NCI-H774 (cell line): Measurements from ENCODE around the gene ABLIM1.
"Not testable (repeated sequence)": the region's sequence is repeated elsewhere in the genome, so short reads cannot be mapped to it uniquely, and the experiment has no call there.

Experiments used
- DNase-seq: peaks from one replicate; lab custom pipeline; 2025; lab: John Stamatoyannopoulos, UW

The ABLIM1 gene

DNA sequence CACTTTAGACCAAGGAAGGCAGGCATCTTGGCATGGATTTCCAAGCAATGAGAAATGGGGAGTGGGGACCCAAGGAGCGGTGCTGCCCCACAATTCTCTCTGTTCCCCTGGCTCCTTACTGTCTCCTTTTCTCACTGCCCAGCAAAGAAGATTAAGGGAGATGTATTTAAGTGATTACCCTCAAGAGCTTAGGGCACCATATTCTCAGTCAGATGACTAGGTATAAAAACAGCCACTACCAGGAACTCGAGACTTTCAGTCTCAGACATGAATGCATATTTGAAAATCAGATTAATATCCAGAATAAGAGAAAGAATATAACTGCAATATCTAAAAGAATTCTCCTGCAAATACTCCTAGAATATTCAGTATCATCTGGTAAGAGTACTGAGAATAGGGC lies at the start of gene ABLIM1:
Gene ABLIM1 (minus strand): TSS at position 101 of the 400 bp plus-strand sequence. CDS start 75 bp downstream, at position 26.
- DNase-seq: no peak

DNA sequence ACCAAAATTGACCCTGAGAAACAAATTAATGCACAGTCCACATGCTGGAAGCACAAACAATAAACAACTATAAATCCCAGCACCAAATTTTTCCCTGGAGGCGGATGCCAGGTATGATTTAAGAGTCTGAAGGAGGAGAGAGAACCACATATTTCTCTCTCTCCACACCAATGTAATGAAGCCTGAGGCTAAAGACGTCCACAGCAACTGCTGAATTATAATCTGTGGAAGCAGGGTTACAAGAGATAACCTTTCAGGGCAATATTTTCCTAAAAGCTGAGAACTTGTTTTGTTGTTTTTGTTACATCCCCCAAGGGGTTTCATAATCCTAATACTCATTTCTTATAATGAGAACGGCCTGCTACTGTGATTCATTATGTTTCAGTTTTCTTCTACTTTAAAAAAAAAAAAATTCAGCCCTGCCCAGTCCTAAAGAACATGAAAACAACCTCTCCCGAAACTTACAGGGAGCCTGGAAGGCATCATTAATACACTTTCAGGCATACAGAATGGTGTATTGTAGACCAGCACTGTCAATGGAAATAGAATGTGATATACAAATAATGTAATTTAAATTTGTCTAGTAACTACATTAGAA lies 48.5 kb upstream of the ABLIM1 start:
- no peak for DNase-seq

DNA sequence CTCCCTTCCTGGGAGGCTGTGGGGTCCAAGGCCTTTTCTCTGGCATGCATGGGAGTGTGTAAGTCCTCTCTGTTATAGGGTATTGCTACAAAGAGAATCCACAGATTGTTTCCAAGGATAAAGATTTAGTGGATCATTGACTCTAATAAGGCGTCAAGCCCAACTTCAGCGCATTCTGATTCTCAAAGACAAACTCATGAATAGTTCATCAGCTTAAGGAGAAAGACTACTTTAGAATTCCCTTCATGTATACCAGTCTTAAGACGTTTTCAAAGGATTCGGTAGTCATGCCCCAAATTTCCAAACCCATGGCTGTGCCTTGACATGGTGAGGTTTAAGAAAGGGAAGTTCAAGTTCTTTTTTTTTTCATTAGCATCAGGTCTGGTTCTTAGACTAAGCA lies 46.6 kb upstream of the ABLIM1 start:
- DNase-seq: no peak

DNA sequence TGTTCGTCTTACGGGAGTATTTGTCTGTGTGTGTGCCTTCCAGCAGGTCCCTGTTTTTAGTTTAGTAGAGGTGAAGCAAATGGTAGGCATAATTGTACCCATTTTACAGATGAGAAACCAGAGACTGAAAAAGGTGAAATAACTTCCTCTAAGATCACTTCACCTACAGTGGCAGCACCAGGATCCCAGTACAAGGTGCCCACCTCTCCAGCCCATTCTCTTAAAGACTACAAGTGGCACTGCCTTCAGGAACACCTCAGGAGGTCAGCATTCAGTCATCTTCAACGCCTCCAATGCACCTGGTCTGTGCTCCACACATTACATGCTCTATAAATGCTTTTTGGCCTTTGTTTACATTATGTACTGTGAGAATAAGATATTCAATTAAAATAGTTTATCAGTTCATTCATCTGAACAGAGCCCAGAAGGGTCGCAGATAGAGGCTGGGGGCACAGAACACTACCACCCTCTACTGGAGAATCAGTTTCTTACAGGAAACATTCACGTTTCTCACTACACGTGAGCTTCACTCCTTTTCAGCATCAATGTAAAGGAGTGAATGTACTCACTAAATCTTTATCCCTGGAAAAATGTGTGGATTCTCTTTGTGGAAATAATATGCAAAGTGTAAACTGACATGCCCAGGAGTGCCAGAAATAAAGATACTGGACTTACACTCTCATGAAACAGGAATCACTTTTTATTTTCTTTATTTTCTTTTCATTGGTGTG lies 45.5 kb upstream of the ABLIM1 start:
- DNase-seq: no peak

DNA sequence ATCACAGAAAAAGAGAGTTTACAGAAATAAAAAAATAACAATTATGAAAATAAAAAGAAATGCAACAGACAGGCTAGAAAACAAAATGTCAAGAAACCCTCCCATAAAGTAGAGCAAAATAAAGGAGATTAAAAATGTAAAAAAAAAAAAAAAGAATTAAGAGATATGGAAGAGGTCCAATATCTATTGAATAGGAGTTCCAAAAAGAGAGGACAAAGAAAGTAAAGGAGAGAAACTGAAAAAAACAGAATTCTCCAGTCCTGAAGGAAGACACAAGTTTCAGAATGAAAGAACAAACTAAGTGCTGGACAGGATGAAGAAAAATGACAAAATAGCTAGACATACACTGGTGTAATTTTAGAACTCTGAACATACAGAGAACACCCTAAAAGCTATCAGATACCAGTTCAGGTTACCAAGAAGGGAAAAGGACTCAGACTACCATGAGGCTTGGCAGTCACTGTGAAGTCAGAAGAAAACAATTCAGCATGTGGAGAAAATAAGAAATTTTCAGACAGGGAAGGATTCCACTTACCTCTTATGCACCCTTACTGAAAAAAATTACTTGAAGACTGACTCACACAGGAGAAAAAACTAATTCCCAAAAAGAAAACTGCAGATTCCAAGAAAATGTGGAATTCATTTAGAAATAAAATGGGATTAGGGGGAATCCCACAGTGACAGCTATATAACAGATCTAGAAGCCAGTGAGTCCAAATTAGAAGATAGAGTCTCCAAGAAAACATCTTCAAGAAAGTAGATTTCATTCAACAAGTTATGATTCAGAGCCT lies 40.4 kb upstream of the ABLIM1 start:
- no peak for DNase-seq

DNA sequence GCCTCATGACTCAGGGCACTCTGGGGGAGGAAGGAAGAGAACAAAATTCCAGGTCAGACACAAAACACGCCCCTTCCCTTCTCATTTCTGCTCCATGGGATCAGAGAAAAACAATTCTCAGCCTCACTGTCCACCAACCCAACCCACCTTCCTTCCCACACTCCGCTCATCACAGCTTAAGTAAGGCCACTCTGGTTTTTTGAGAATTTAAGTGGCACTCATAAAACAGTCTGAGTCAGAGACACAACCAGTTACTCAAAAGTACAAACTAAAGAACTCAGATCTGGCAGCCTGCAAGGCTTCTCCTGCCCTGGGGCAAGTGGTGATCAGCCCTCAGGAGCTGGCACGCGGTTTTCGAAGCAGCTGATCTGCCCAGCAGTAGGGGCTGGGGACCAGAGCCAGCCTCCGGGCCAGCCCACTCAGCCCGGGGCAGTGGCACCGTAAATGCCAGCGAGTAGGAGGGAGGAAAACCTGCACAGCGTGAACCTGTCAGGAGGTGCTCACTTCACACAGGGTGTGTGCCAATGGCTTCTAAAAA lies 39.1 kb upstream of the ABLIM1 start:
- DNase-seq: no peak

DNA sequence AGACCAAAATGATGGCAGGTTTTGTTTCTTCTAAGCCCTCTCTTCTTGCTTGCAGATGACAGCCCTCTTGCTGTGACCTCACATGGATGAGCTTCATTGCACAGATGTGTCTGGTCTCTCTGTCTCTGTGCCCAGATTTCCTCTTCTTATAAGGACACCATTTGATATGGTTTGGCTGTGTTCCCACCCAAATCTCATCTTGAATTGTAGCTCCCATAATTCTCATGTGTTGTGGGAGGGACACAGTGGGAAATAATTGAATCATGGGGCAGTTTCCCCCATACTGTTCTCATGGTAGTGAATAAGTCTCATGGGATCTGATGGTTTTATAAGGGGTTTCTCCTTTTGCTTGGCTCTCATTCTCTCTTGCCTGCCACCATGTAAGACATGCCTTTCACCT lies 38.2 kb upstream of the ABLIM1 start:
- not testable (repeated sequence) for DNase-seq

DNA sequence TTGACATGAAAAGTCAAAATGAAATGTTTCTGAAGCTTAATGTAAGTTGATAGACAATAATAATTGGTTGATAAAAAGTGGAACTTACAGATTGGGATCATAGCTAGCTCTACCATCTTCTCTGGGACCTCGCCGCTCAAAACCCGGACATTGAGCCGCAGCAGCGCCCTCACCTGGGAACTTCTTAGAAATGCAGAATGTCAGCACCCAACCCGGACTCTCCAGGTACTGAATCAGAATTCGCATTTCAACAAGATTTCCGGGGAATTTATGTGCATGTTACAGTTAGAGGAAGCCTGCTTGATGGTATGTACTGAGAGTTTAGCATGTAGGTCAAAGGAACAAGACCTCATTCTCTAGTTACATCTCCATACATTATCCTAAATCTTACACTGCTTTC lies 36.7 kb upstream of the ABLIM1 start:
- DNase-seq: no peak

DNA sequence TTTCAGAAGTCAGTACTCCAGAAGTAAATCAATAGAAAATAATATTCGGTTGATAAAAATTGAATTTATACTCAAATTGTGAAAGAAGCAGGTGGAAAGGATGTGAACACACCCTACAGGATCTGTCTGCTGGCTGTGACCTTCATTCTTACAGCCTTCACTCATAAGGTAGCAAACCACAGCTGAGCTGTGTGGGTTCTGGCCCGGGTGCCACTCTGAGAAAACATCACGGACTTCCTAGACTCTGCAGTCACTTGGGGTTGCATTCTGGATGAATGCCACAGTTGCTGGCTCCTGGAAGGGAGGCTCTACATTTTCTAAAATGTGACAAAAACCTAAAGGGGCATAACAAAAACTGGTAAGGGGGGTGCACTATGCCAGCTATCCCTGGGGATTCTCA lies 36.0 kb upstream of the ABLIM1 start:
- no peak for DNase-seq

DNA sequence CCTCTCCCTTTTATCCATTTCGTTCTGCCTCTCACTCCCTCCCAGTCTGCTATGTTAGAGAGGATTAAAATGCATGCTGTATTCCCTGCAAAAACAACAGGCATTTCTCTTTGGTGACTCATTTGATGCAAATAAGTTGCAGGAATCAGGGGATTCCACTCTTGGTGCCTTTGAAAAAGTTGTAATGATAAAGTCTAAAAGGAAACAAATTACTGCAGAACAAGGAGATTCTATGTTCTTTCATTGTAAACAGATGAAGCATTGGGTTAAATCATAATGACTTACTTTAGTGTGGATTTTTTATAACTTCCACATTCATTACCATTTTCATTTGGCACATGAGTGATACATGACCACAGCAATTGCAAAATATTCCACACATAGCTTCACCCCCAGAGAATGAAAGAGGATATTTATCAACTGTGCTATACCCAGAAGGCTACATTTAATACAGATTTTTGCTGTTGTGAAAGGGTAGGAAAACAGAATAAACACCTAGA lies 33.4 kb upstream of the ABLIM1 start:
- no peak for DNase-seq

DNA sequence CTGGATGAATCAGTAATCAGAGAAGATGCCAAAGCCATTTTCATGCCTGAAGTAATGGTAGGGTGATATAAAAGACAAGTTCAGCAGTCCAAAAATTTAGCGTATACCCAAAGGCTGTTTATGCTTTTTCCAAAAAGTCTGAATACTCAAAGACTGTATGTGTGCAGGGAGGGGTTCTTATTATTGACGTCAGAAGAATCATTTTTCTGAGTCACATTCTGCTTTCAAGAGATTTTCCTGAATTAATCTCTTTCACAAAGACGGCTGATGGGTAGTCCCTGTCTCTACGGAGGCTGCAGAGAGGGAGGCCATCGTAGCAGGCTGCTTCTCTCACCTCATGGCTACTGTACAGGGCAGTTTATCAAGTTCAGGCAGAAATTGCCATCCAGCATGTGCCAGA lies 30.7 kb upstream of the ABLIM1 start:
- no peak for DNase-seq

DNA sequence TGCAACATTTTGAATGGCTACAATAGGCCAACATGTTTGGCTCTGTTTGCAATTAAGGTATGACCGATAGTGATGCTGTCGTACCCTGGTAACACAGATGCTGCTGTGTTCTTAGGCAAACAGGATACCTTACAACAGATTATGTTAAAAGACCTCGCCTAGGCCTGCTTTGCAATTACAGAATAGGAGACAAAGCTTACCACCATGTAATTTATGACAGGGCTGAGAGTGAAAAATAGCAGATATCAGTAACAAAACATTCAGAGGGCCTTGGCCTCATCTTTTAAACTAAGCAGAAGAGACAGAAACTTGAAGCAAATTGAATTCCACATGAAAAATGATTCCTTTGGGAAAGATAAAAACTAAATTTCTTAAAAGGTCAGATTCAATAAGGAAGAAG lies 29.4 kb upstream of the ABLIM1 start:
- no peak for DNase-seq

DNA sequence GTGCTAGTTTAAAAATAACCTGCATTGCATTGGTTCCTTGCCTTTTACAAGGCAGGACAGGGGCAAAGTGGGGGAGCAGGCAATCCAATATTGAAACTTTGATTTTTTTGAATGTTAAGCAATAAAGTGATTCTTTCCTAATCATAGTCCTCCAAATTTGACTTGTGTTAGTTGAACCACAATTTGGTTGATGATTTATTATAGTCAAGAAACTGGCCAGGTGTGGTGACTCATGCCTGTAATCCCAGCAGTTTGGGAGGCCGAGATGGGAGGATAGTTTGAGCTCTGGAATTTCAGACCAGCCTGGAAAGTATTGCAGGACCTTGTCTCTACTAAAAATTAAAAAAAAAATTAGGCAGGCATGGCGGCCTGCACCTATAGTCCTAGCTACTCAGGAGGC lies 27.9 kb upstream of the ABLIM1 start:
- no peak for DNase-seq

DNA sequence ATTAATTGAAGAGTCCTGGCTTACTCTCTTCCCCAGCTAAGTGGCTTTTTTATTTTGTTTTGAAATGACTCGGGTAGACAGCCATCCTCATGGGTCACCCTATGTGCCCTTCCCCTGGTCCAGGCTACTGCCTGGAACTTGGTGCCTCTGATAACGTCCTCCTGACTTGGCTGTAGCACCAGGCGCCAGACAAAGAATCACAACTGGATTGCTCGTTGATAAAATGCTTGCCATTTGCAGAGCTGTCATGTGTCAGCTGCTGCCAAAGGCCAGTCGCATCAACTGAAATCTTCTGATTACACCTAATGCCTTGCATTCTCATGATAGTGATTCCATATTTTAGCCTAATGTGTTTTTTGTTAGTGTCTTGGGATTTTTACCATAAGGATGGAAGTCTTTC lies 27.4 kb upstream of the ABLIM1 start:
- no peak for DNase-seq

DNA sequence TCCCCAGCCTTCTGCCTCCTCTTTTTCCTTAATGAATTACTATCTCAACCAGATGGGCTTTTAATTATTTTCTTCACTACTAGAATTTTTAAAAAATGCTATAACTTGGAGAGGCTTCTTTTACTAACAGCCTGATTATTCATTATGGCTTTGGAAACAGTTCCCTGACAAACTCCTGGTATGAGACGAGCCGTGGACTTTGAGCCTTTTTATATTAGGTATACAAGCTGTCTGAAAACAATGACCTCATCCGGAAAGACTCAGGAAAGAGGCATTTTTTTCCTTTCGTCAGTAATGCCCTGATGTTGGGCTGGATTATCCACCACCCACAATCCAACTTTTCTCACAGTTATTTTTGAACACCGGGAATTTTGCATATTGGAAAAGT lies 26.7 kb upstream of the ABLIM1 start:
- no peak for DNase-seq

DNA sequence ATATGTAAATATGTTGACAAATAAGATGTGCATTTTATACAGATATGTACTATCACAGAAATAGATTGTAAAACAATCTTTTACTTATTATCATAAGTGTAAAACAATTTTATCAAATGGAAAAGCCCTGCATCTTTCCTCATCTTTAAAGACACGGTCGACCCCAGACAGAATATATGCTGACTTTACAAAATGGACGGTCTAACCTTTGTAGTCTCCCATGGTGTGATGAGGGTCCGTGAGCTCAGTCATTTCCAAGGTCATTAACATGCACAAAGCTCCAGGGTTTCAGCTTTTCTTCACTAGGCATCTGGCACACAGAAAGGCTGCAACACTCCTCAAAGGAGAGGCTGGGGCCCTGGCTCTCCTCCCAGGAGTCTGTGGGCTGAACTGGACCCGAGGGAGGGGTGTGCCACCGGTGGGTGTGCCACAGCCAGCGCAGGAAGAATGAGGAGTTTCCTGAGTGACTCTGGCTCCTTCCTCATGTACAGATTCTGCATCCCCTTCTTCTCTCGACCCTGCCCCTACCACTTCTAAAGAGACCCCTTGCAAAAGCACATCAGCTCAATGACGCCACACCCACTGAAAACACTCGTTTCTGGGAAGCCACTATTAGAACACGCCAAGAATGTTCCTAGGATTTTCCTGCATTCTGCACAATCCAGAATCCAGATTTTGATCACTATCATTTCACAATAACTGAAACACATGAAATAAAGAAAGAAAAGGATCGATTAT lies 26.2 kb upstream of the ABLIM1 start:
- no peak for DNase-seq

DNA sequence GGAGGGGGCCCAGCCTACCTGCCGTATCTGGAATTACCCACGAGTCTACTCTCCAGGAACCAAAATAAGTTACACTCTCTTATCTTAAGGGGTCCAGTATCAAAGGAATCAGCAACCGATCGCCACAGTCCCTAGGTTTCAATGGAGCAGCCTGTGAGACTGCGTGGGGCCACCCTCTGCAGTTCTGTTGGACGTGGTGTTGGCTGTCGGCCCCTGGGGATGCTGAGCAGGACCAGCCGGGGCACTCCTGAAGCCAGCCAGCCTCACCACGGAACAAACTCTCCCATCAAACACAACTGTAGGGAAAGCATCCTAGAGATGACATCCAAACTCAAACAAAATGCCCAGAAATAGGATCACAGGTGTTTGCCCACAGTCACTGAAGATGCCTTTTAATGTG lies 25.5 kb upstream of the ABLIM1 start:
- no peak for DNase-seq

DNA sequence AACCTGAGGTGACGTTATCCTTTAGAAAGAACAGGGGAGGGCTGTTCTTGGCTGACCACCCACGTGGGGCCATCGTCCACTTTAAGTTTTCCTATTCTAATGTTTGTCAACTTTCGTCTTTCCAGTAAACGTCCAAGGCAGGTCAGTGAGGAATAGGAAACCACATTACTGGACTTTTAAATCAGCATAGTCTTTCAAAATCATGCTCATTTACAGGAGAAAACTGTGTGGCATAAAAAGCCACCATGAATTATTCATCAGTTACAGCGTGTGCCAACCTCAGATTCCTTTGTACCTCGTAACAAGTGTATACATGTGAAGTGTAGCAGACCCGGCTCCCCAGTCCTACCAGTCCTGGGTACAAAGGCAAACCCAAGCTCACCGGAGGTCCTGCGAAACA lies 25.1 kb upstream of the ABLIM1 start:
- no peak for DNase-seq

DNA sequence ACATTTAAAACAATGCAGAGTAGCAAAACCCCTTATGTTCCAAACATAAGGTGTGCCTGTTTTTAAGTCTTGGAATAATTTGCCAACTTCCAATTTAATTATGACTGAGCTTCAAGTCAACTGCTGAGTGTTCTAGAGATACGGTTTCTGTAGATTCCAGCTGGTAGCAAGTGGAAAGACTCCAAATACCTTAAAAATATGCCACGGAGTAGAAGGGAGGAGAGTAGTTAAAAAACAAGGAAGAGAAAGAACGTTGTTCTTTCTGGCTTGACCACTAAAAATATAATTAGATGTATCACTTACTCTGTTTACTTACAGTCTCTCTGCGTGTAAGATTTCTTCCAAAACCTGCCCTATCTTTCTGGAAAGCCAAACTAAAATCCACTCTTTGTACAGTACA lies 24.5 kb upstream of the ABLIM1 start:
- DNase-seq: no peak

DNA sequence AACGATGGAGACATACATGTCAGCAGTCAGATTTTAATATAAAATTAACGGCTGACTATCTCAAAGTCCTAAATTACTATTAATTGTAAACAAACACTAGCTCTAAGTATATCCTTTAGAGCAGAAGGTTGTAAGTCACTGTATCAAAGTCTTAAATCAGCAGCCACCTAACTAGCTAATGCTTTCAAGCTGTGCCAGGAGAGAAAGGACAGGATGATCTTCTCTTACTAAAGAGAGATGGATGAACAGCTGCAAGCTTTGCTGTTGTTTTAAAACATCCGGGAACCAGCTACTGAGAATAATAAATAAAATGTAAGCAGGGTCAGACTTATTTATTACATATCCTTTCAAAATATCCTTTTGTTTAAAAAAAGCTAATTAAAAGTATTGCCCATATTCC lies 24.0 kb upstream of the ABLIM1 start:
- no peak for DNase-seq

DNA sequence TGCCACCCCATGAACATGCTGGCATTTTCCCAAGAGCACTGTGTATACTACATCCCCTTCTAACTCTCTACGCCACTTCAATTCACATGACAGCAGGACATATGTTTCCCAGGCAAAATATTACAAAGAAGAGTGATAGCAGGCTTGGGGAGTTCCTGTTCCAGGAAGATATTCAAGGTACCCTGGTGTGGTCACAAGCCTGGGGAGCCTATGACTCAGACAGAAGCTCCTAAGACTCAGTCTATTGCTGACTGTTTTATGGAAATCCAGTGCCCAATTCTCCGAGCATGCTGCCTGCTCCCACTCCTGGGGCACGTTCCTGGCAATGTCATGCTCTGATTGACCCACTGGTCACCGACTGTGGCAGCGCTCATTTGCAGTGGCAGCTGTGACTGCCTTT lies 23.5 kb upstream of the ABLIM1 start:
- no peak for DNase-seq

DNA sequence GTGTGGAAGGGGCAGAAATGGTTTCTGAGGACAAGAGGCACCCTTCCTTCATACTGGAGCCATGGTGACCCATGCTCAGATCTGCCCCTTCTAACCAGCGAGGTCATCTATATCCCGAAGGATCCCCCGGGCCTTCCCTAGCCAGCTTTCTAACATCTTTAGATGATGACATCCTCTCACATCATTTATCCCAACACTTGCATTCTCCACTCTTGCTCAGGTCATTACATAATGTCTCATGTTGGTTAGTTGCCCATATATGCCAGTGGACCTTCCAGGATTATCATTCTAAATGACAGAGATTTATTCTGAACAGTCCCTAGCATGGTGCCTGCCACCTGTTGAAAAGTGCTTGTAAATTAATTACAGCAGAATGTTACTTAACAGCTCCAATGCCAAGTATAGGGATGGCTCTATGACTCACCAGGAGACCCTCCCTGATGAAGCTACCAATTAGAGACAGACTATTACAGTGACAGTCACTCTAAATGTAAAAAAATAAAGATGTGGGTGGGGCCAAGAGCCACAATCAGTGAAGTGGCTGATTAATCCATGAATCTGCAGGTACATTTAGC lies 22.6 kb upstream of the ABLIM1 start:
- DNase-seq: no peak
